GM13976 (cell line): ENCODE data around the gene PCNX2.

ENCODE experiments used
- DNase-seq: peaks from one replicate; pipeline ENCODE4 v3.0.0; 2012; ENCODE audit warnings: low spot score
- in situ Hi-C: fragments of 300-500 bp; cut with MboI; formaldehyde crosslinking; loops from one replicate; pipeline ENCODE4 v1.12.0; 2022; ENCODE audit warnings: low sequenced_read_pairs, mixed read lengths, inconsistent platforms; ENCODE audit not compliant: unreplicated experiment
- TF ChIP-seq, protein P1 (sequence below): IDR thresholded peaks from 2 replicates; pipeline ENCODE4 v1.5.1; 2012; ENCODE audit warnings: borderline replicate concordance, mild to moderate bottlenecking; ENCODE audit not compliant: insufficient read depth; ENCODE audit errors: extremely low read depth, missing control alignments, control extremely low read depth

PCNX2 gene

GRCh38 chr1:233060461-233060994, 235.0 kb downstream of the PCNX2 start:
- DNase-seq: no peak
- TF ChIP-seq, protein P1, sequence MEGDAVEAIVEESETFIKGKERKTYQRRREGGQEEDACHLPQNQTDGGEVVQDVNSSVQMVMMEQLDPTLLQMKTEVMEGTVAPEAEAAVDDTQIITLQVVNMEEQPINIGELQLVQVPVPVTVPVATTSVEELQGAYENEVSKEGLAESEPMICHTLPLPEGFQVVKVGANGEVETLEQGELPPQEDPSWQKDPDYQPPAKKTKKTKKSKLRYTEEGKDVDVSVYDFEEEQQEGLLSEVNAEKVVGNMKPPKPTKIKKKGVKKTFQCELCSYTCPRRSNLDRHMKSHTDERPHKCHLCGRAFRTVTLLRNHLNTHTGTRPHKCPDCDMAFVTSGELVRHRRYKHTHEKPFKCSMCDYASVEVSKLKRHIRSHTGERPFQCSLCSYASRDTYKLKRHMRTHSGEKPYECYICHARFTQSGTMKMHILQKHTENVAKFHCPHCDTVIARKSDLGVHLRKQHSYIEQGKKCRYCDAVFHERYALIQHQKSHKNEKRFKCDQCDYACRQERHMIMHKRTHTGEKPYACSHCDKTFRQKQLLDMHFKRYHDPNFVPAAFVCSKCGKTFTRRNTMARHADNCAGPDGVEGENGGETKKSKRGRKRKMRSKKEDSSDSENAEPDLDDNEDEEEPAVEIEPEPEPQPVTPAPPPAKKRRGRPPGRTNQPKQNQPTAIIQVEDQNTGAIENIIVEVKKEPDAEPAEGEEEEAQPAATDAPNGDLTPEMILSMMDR: no peak
- in situ Hi-C loops: no loop called here

GRCh38 chr1:233057836-233058235, 237.7 kb downstream of the PCNX2 start:
- TF ChIP-seq, protein P1: no peak
- DNase-seq: no peak
- in situ Hi-C loops: no loop called here

DNA sequence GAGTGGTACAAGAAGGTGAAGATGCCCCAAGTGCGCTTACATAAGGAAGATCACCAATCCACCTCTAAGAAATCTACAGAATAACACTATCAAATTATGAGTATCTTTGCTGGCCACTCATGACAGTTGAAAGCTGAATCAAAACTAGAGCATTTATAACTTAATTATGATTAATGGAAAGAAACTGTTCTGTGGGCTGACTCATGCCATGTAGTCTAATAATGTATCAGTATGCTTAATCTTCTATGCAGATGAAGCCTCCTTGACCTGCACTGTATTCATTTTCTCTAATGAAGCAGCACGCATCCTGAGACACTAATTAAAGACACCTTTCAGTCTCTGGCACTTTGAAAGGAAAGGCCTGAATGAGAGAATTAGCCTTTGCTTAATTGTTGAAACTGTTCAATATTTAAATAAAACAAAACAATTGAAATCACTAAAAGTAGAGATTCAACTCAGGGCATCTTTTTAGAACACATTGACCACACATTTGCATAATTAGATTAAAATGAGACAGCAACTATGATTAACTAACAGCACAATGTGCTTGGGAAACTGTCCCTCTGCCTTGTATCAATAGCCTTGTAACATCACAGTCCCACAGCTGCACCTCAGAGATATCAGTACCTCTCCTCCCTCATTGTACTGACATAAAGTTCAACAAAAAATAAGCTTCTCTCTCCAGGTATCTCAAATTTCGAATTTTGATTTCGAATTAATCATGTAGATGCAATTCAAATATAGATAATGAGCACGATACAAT, 239.5 kb downstream of the PCNX2 start:
- in situ Hi-C loops: no loop called here
- TF ChIP-seq, protein P1: no peak
- DNase-seq: no peak

- TF ChIP-seq, protein P1: no peak
- DNase-seq: no peak
- in situ Hi-C loops: no loop called here
Measured at GRCh38 chr1:233045588-233045987, 249.9 kb downstream of the PCNX2 start.

- in situ Hi-C loops: no loop called here
- peak; percentile 33 for DNase-seq
Measured at GRCh38 chr1:233042834-233043233, 252.7 kb downstream of the PCNX2 start.

GRCh38 chr1:233040494-233040893, 255.0 kb downstream of the PCNX2 start:
- TF ChIP-seq, protein P1: no peak
- DNase-seq: no peak
- in situ Hi-C loops: no loop called here

More at GRCh38 chr1:233042834-233043233, 252.7 kb downstream of the PCNX2 start:
- TF ChIP-seq, protein P1: no peak
